SK-N-SH treated with all-trans-retinoic acid at 6 μM for 48 hours (cell line): ENCODE data around the gene GNAS.

Experiments
- ATAC-seq: fragments of 200-7000 bp; cut with Tn5 transposase; 3 replicates; pipeline ENCODE4 v1.9.1; 2020; ENCODE audit warnings: mild to moderate bottlenecking, moderate library complexity
- ARNTL ChIP-seq: fragments of 450-650 bp; formaldehyde crosslinking; IDR thresholded peaks from 2 replicates; pipeline ENCODE4 v1.5.0; 2020; ENCODE audit warnings: low read depth, mild to moderate bottlenecking, moderate library complexity, borderline replicate concordance
- BACH2 ChIP-seq: fragments of 250-450 bp; sonication (Bioruptor Pico); IDR thresholded peaks from 2 replicates; pipeline ENCODE4 v1.9.0; 2021; ENCODE audit warnings: mild to moderate bottlenecking, borderline replicate concordance
- CSDC2 ChIP-seq: fragments of 250-450 bp; sonication (Bioruptor Pico); IDR thresholded peaks from 2 replicates; pipeline ENCODE4 v1.5.0; 2020; ENCODE audit warnings: mild to moderate bottlenecking, moderate library complexity
- ESRRG ChIP-seq: fragments of 250-450 bp; sonication (Bioruptor Pico); IDR thresholded peaks from 2 replicates; pipeline ENCODE4 v1.6.1; 2021; ENCODE audit warnings: mild to moderate bottlenecking
- ISL1 ChIP-seq: fragments of 250-450 bp; sonication (Bioruptor Pico); IDR thresholded peaks from 2 replicates; pipeline ENCODE4 v2.1.2; 2022; ENCODE audit warnings: mild to moderate bottlenecking, moderate library complexity
- OSR1 ChIP-seq: fragments of 250-450 bp; sonication (Bioruptor Pico); IDR thresholded peaks from 2 replicates; pipeline ENCODE4 v1.8.0; 2022; ENCODE audit warnings: moderate library complexity, mild to moderate bottlenecking, inconsistent platforms
- PPARA ChIP-seq: fragments of 250-450 bp; sonication (Bioruptor Pico); IDR thresholded peaks from 2 replicates; pipeline ENCODE4 v1.5.0; 2020; ENCODE audit warnings: mild to moderate bottlenecking, borderline replicate concordance
- RARB ChIP-seq: fragments of 250-450 bp; sonication (Bioruptor Pico); IDR thresholded peaks from 2 replicates; pipeline ENCODE4 v1.8.0; 2021; ENCODE audit warnings: mild to moderate bottlenecking, moderate library complexity
- SNAI2 ChIP-seq: fragments of 250-450 bp; sonication (Bioruptor Pico); IDR thresholded peaks from 2 replicates; pipeline ENCODE4 v1.5.0; 2020; ENCODE audit warnings: mild to moderate bottlenecking, moderate library complexity
- TCF4 ChIP-seq: fragments of 250-450 bp; sonication (Bioruptor Pico); IDR thresholded peaks from 2 replicates; pipeline ENCODE4 v1.8.0; 2021; ENCODE audit warnings: mild to moderate bottlenecking, moderate library complexity, borderline replicate concordance
- TOX ChIP-seq: fragments of 250-450 bp; sonication (Bioruptor Pico); IDR thresholded peaks from 2 replicates; pipeline ENCODE4 v1.8.0; 2021; ENCODE audit warnings: mild to moderate bottlenecking, moderate library complexity, borderline replicate concordance
- ZFP3 ChIP-seq: fragments of 250-450 bp; sonication (Bioruptor Pico); IDR thresholded peaks from 2 replicates; pipeline ENCODE4 v1.5.0; 2020; ENCODE audit warnings: mild to moderate bottlenecking, moderate library complexity
- ZFP30 ChIP-seq: fragments of 450-650 bp; formaldehyde crosslinking; IDR thresholded peaks from 2 replicates; pipeline ENCODE4 v1.5.0; 2022; ENCODE audit warnings: mild to moderate bottlenecking, moderate library complexity
- ZNF565 ChIP-seq: fragments of 450-650 bp; formaldehyde crosslinking; conservative IDR thresholded peaks from 2 replicates; pipeline ENCODE4 v1.5.0; 2020; ENCODE audit warnings: low read depth, mild to moderate bottlenecking, moderate library complexity
- ZNF70 ChIP-seq: fragments of 450-650 bp; formaldehyde crosslinking; IDR thresholded peaks from 2 replicates; pipeline ENCODE4 v1.5.0; 2020; ENCODE audit warnings: mild to moderate bottlenecking, moderate library complexity
- ZNF8 ChIP-seq: fragments of 450-650 bp; formaldehyde crosslinking; IDR thresholded peaks from 2 replicates; pipeline ENCODE4 v1.5.0; 2020; ENCODE audit warnings: mild to moderate bottlenecking, moderate library complexity
- TF ChIP-seq, protein P1 (sequence below): fragments of 250-450 bp; sonication (Bioruptor Pico); IDR thresholded peaks from 2 replicates; pipeline ENCODE4 v1.5.1; 2021; ENCODE audit warnings: mild to moderate bottlenecking, moderate library complexity
- TF ChIP-seq, protein P2 (sequence below): fragments of 250-450 bp; sonication (Bioruptor Pico); IDR thresholded peaks from 2 replicates; pipeline ENCODE4 v1.8.0; 2021; ENCODE audit warnings: low read depth, mild to moderate bottlenecking, moderate library complexity, borderline replicate concordance
- TF ChIP-seq, protein P3 (sequence below): fragments of 250-450 bp; sonication (Bioruptor Pico); IDR thresholded peaks from 2 replicates; pipeline ENCODE4 v1.5.1; 2020; ENCODE audit warnings: low read depth, mild to moderate bottlenecking, moderate library complexity
- TF ChIP-seq, protein P4 (sequence below): fragments of 250-450 bp; sonication (Bioruptor Pico); IDR thresholded peaks from 2 replicates; pipeline ENCODE4 v1.8.0; 2020; ENCODE audit warnings: mild to moderate bottlenecking, moderate library complexity, borderline replicate concordance

GNAS gene

DNA sequence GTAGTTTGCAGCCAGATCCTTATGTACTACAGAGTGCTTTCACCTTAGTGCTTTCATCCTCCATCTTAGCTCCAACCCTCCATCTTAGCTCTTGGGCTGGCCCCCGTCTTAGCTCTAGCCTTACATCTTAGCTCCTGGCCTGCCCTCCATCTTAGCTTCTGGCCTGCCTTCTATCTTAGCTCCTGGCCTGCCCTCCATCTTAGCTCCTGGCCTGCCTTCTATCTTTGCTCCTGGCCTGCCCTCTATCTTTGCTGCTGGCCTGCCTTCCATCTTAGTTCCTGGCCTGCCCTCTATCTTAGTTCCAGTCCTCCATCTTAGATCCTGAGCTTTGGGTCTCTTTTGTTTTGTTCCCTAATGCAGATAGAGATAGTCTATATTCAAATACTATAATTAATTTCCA lies 22.0 kb downstream of the GNAS start:
- TF ChIP-seq ISL1 (CRISPR knock-in tag) (no peak), ARNTL (no peak), OSR1 (CRISPR knock-in tag) (no peak), SNAI2 (CRISPR knock-in tag) (no peak), RARB (CRISPR knock-in tag) (no peak), CSDC2 (CRISPR knock-in tag) (no peak)
- TF ChIP-seq, protein P1, sequence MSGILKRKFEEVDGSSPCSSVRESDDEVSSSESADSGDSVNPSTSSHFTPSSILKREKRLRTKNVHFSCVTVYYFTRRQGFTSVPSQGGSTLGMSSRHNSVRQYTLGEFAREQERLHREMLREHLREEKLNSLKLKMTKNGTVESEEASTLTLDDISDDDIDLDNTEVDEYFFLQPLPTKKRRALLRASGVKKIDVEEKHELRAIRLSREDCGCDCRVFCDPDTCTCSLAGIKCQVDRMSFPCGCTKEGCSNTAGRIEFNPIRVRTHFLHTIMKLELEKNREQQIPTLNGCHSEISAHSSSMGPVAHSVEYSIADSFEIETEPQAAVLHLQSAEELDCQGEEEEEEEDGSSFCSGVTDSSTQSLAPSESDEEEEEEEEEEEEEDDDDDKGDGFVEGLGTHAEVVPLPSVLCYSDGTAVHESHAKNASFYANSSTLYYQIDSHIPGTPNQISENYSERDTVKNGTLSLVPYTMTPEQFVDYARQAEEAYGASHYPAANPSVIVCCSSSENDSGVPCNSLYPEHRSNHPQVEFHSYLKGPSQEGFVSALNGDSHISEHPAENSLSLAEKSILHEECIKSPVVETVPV (CRISPR knock-in tag) = no peak
- no peak for ATAC-seq

DNA sequence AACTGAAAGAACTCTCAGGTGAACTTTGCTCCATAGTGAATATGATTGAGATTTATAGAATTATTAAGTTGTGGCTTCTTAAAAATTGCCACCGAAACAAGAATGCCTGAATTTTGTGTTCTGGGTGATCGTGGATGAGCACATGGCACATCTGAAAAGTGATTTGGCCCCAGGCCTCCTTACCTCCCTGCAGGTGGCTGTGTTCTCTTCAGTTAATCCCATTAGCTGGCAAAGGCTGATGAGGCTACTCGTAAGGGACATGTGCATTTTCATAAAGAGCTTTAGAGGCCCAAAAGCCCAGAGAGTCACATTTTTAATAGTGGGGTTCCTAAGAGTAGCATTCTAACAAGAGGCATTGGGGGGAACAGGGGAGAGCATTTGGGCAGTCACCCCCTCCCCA lies 22.6 kb downstream of the GNAS start:
- ATAC-seq = no peak
- TF ChIP-seq, protein P1 (CRISPR knock-in tag) = no peak
- TF ChIP-seq, protein P2, sequence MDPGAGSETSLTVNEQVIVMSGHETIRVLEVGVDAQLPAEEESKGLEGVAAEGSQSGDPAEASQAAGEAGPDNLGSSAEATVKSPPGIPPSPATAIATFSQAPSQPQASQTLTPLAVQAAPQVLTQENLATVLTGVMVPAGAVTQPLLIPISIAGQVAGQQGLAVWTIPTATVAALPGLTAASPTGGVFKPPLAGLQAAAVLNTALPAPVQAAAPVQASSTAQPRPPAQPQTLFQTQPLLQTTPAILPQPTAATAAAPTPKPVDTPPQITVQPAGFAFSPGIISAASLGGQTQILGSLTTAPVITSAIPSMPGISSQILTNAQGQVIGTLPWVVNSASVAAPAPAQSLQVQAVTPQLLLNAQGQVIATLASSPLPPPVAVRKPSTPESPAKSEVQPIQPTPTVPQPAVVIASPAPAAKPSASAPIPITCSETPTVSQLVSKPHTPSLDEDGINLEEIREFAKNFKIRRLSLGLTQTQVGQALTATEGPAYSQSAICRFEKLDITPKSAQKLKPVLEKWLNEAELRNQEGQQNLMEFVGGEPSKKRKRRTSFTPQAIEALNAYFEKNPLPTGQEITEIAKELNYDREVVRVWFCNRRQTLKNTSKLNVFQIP (CRISPR knock-in tag) = no peak
- TF ChIP-seq RARB (CRISPR knock-in tag) (no peak), ISL1 (CRISPR knock-in tag) (no peak), SNAI2 (CRISPR knock-in tag) (no peak), ESRRG (no peak), ZFP3 (CRISPR knock-in tag) (no peak), ZFP30 (CRISPR knock-in tag) (no peak), TOX (CRISPR knock-in tag) (no peak), ARNTL (no peak), TCF4 (CRISPR knock-in tag) (no peak)
- TF ChIP-seq, protein P3, sequence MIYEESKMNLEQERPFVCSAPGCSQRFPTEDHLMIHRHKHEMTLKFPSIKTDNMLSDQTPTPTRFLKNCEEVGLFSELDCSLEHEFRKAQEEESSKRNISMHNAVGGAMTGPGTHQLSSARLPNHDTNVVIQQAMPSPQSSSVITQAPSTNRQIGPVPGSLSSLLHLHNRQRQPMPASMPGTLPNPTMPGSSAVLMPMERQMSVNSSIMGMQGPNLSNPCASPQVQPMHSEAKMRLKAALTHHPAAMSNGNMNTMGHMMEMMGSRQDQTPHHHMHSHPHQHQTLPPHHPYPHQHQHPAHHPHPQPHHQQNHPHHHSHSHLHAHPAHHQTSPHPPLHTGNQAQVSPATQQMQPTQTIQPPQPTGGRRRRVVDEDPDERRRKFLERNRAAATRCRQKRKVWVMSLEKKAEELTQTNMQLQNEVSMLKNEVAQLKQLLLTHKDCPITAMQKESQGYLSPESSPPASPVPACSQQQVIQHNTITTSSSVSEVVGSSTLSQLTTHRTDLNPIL (CRISPR knock-in tag) = no peak

DNA sequence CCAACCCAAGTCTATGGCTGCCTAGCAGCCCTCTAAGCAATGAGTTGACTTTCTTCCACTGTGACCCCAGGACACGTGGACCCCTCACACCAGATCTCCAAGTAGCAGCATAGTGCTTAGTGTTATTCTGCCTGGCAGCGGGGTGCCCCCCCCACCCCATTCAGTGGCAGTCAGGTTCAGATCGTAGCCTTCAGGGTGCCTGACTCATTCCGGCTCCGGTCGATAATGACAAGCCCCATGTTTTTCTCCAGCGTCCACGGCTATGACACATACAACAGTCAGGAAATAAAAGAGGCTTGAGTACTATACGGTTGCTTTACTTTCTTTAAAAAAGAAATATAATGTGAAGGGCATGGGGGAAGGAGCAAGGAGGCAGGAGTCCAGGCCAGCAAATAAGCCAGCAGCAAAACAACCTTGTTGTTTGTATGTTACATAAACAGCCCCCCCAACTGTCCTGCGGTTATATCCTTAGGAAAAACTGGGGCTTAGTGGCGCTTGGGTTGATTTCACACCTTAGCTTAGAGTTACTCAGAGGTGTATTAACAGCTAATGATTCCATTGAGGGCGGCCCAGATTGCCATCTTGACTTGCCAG lies 23.1 kb downstream of the GNAS start:
- no peak for TF ChIP-seq BACH2 (CRISPR knock-in tag)
- no peak for TF ChIP-seq ZNF565 (CRISPR knock-in tag)
- TF ChIP-seq ZFP30 (CRISPR knock-in tag) = no peak
- TF ChIP-seq, protein P3 (CRISPR knock-in tag) = no peak
- TF ChIP-seq ISL1 (CRISPR knock-in tag) = no peak
- no peak for TF ChIP-seq ZNF70 (CRISPR knock-in tag)
- TF ChIP-seq, protein P2 (CRISPR knock-in tag) = no peak
- TF ChIP-seq ZNF8 (CRISPR knock-in tag) = no peak
- TF ChIP-seq TCF4 (CRISPR knock-in tag) = no peak
- no peak for TF ChIP-seq RARB (CRISPR knock-in tag)
- TF ChIP-seq ARNTL = no peak
- peak; percentile 77 for ATAC-seq

DNA sequence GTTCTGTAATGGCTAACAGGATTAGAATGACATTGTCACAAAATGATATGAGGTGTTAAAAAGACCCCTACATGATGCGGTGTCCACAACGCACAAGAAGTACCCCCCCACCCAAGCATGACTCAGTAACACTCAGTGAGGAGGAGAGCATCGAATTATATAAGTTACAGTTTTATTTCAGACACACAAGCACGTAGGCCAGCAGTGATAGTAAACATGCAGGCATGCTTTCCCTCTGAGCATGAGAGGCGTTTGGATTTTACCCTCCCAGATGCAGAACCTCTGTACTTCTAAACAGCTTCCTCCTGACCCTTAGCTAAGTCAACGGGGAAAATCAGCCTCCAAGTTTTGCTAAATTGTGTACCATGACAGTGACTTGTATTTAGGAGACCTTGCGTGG lies 23.9 kb downstream of the GNAS start:
- ATAC-seq = peak; percentile 18; the same call in 2 of the 3 replicates
- no peak for TF ChIP-seq BACH2 (CRISPR knock-in tag)
- TF ChIP-seq ZNF565 (CRISPR knock-in tag) = no peak
- no peak for TF ChIP-seq OSR1 (CRISPR knock-in tag)
- no peak for TF ChIP-seq PPARA (CRISPR knock-in tag)
- TF ChIP-seq, protein P4, sequence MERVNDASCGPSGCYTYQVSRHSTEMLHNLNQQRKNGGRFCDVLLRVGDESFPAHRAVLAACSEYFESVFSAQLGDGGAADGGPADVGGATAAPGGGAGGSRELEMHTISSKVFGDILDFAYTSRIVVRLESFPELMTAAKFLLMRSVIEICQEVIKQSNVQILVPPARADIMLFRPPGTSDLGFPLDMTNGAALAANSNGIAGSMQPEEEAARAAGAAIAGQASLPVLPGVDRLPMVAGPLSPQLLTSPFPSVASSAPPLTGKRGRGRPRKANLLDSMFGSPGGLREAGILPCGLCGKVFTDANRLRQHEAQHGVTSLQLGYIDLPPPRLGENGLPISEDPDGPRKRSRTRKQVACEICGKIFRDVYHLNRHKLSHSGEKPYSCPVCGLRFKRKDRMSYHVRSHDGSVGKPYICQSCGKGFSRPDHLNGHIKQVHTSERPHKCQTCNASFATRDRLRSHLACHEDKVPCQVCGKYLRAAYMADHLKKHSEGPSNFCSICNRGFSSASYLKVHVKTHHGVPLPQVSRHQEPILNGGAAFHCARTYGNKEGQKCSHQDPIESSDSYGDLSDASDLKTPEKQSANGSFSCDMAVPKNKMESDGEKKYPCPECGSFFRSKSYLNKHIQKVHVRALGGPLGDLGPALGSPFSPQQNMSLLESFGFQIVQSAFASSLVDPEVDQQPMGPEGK (CRISPR knock-in tag) = no peak
- TF ChIP-seq ZFP3 (CRISPR knock-in tag) = no peak
- no peak for TF ChIP-seq SNAI2 (CRISPR knock-in tag)
- no peak for TF ChIP-seq ZNF70 (CRISPR knock-in tag)
- no peak for TF ChIP-seq ARNTL
- TF ChIP-seq, protein P3 (CRISPR knock-in tag) = no peak
